Amniotic stem cell (primary cell): ENCODE measurements around the gene SIGLEC1.
A peak's percentile ranks its signal among the peaks of the same experiment; 100 is the strongest.

Source experiments
- DNase-seq: peaks from one replicate; lab custom pipeline; 2025; lab: John Stamatoyannopoulos, UW

Gene SIGLEC1

GRCh38 chr20:3679749-3680700, 32.4 kb downstream of the SIGLEC1 start:
- peak; percentile 62 for DNase-seq

GRCh38 chr20:3678856-3679720, 33.3 kb downstream of the SIGLEC1 start:
- no peak for DNase-seq

- DNase-seq: no peak
Measured at GRCh38 chr20:3678198-3678597, 34.2 kb downstream of the SIGLEC1 start.

- no peak for DNase-seq
Measured at GRCh38 chr20:3677733-3678132, 34.7 kb downstream of the SIGLEC1 start.

GRCh38 chr20:3674995-3675900, 37.2 kb downstream of the SIGLEC1 start:
- DNase-seq: no peak

GRCh38 chr20:3674447-3674846, 38.0 kb downstream of the SIGLEC1 start:
- DNase-seq: no peak

GRCh38 chr20:3673221-3674070, 39.0 kb downstream of the SIGLEC1 start:
- no peak for DNase-seq

GRCh38 chr20:3672547-3673171, 39.7 kb downstream of the SIGLEC1 start:
- no peak for DNase-seq

GRCh38 chr20:3671986-3672546, 40.3 kb downstream of the SIGLEC1 start:
- no peak for DNase-seq

- DNase-seq: no peak
Measured at GRCh38 chr20:3670945-3671344, 41.5 kb downstream of the SIGLEC1 start.

- DNase-seq: no peak
Measured at GRCh38 chr20:3670511-3670910, 41.9 kb downstream of the SIGLEC1 start.

- DNase-seq: no peak
Measured at GRCh38 chr20:3669710-3670367, 42.6 kb downstream of the SIGLEC1 start.

- no peak for DNase-seq
Measured at GRCh38 chr20:3667434-3668037, 44.9 kb downstream of the SIGLEC1 start.

GRCh38 chr20:3663858-3664257, 48.5 kb downstream of the SIGLEC1 start:
- no peak for DNase-seq

- no peak for DNase-seq
Measured at GRCh38 chr20:3663031-3663701, 49.2 kb downstream of the SIGLEC1 start, which contains the start of gene GFRA4. TSS of gene GFRA4 (minus strand) at chr20:3663399. CDS start at chr20:3663399, 0 bp downstream.
